DOHH2 (cell line): Measurements from ENCODE around the gene KCNMA1.

Source experiments
- H3F3A ChIP-seq: fragments of 200-600 bp; sonication (generic), shearing (Covaris generic); 2 replicates; pipeline ENCODE4 v1.6.0; 2016; ENCODE audit warnings: antibody characterized with exemption, mild to moderate bottlenecking; ENCODE audit not compliant: control insufficient read depth, insufficient read depth
- H3K27ac ChIP-seq: fragments of 200-600 bp; sonication (generic); 2 replicates; pipeline ENCODE4 v1.5.1; 2014; ENCODE audit warnings: low read depth, mild to moderate bottlenecking, low read length, moderate library complexity
- H3K27me3 ChIP-seq: fragments of 200-600 bp; sonication (generic); 2 replicates; pipeline ENCODE4 v1.6.1; 2014; ENCODE audit warnings: mild to moderate bottlenecking, low read length, mixed read lengths; ENCODE audit not compliant: control insufficient read depth
- H3K36me3 ChIP-seq: fragments of 200-600 bp; sonication (generic); 2 replicates; pipeline ENCODE4 v1.6.1; 2014; ENCODE audit warnings: mild to moderate bottlenecking, low read length, moderate library complexity, mixed read lengths; ENCODE audit not compliant: control insufficient read depth
- H3K4me1 ChIP-seq: fragments of 200-600 bp; sonication (generic); 2 replicates; pipeline ENCODE4 v1.6.1; 2014; ENCODE audit warnings: mild to moderate bottlenecking, low read length, mixed read lengths; ENCODE audit not compliant: control insufficient read depth
- H3K4me2 ChIP-seq: fragments of 200-600 bp; sonication (generic); 2 replicates; pipeline ENCODE4 v1.6.0; 2014; ENCODE audit warnings: mild to moderate bottlenecking, low read length, moderate library complexity
- H3K4me3 ChIP-seq: fragments of 200-600 bp; sonication (generic); 2 replicates; pipeline ENCODE4 v1.5.1; 2014; ENCODE audit warnings: mild to moderate bottlenecking, low read length, mixed read lengths
- H3K79me2 ChIP-seq: fragments of 200-600 bp; sonication (generic); 2 replicates; pipeline ENCODE4 v1.6.1; 2014; ENCODE audit warnings: mild to moderate bottlenecking, low read length, mixed read lengths; ENCODE audit not compliant: control insufficient read depth
- H3K9me2 ChIP-seq: fragments of 200-600 bp; sonication (generic); replicated peaks from 2 replicates; pipeline ENCODE4 v1.6.1; 2014; ENCODE audit warnings: mild to moderate bottlenecking, low read length, mixed read lengths; ENCODE audit not compliant: control insufficient read depth
- H3K9me3 ChIP-seq: fragments of 200-600 bp; sonication (generic); 2 replicates; pipeline ENCODE4 v1.6.1; 2014; ENCODE audit warnings: antibody characterized with exemption, low read length, mixed read lengths; ENCODE audit not compliant: control insufficient read depth, insufficient read depth
- H4K20me1 ChIP-seq: fragments of 200-600 bp; sonication (generic); 2 replicates; pipeline ENCODE4 v1.6.0; 2014; ENCODE audit warnings: low read depth, mild to moderate bottlenecking, antibody characterized with exemption, low read length, moderate library complexity; ENCODE audit not compliant: control insufficient read depth, insufficient read depth
- EZH2phosphoT487 ChIP-seq: fragments of 200-600 bp; sonication (generic); IDR thresholded peaks from 2 replicates; pipeline ENCODE4 v1.6.1; 2017; ENCODE audit warnings: borderline replicate concordance, mild to moderate bottlenecking, antibody characterized with exemption, low read length, moderate library complexity, mixed read lengths
- TF ChIP-seq, protein P1 (sequence below): fragments of 200-600 bp; sonication (generic); IDR thresholded peaks from one replicate; pipeline ENCODE4 v1.5.1; 2014; ENCODE audit warnings: antibody characterized with exemption, mild to moderate bottlenecking, low read depth, low read length; ENCODE audit not compliant: poor library complexity, severe bottlenecking

The KCNMA1 gene

GRCh38 chr10:76993213-76993612 lies 644.4 kb downstream of the KCNMA1 start:
- Histone ChIP-seq H3F3A (no peaks in the 10 kb centered on the region), H4K20me1 (no peaks in the 10 kb centered on the region)
- TF ChIP-seq, protein P1, sequence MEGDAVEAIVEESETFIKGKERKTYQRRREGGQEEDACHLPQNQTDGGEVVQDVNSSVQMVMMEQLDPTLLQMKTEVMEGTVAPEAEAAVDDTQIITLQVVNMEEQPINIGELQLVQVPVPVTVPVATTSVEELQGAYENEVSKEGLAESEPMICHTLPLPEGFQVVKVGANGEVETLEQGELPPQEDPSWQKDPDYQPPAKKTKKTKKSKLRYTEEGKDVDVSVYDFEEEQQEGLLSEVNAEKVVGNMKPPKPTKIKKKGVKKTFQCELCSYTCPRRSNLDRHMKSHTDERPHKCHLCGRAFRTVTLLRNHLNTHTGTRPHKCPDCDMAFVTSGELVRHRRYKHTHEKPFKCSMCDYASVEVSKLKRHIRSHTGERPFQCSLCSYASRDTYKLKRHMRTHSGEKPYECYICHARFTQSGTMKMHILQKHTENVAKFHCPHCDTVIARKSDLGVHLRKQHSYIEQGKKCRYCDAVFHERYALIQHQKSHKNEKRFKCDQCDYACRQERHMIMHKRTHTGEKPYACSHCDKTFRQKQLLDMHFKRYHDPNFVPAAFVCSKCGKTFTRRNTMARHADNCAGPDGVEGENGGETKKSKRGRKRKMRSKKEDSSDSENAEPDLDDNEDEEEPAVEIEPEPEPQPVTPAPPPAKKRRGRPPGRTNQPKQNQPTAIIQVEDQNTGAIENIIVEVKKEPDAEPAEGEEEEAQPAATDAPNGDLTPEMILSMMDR = no peak
- TF ChIP-seq EZH2phosphoT487 = no peak

GRCh38 chr10:76992467-76992866 lies 645.1 kb downstream of the KCNMA1 start:
- TF ChIP-seq, protein P1 = no peak
- TF ChIP-seq EZH2phosphoT487 = no peak
- no peak overlapping the region for H3K4me3 ChIP-seq
- H3K9me2 ChIP-seq = no peaks in the 10 kb centered on the region
- no peaks in the 10 kb centered on the region for H3K79me2 ChIP-seq
- H3K27ac ChIP-seq = no peak overlapping the region
- H3K27me3 ChIP-seq = no peaks in the 10 kb centered on the region
- no peaks in the 10 kb centered on the region for H3F3A ChIP-seq
- no peaks in the 10 kb centered on the region for H3K9me3 ChIP-seq
- H3K36me3 ChIP-seq = no peaks in the 10 kb centered on the region
- H3K4me2 ChIP-seq = no peak overlapping the region
- no peaks in the 10 kb centered on the region for H3K4me1 ChIP-seq
- H4K20me1 ChIP-seq = no peaks in the 10 kb centered on the region

More at GRCh38 chr10:76993213-76993612, 644.4 kb downstream of the KCNMA1 start:
- Histone ChIP-seq H3K4me2 (no peak overlapping the region), H3K9me3 (no peaks in the 10 kb centered on the region), H3K79me2 (no peaks in the 10 kb centered on the region), H3K27me3 (no peaks in the 10 kb centered on the region), H3K9me2 (no peaks in the 10 kb centered on the region), H3K27ac (no peak overlapping the region), H3K4me3 (no peak overlapping the region), H3K4me1 (no peaks in the 10 kb centered on the region), H3K36me3 (no peaks in the 10 kb centered on the region)

DNA sequence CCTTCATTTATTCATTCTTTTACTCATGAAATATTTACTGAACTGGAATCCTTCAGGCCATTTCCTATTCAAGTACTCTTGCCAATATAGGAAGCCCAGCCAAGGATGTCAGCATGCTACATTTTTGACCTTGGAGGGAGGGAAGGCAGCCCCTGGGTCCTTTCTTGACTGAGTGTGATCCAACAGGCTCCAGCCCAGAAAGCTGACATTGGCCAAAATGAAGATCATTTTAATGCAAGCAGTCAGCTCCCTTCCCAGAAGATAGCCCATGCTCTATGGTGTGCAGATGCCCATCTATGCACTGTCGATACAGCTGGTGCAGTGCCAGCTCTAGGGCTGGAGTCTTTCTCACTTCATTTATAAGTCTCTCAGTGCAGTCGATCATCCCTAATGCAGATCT lies 646.0 kb downstream of the KCNMA1 start:
- Histone ChIP-seq H3K27ac (no peak overlapping the region), H3K79me2 (no peaks in the 10 kb centered on the region), H4K20me1 (no peaks in the 10 kb centered on the region), H3K4me2 (no peak overlapping the region), H3K9me2 (no peaks in the 10 kb centered on the region), H3F3A (no peaks in the 10 kb centered on the region), H3K9me3 (no peaks in the 10 kb centered on the region), H3K4me1 (no peaks in the 10 kb centered on the region), H3K36me3 (no peaks in the 10 kb centered on the region), H3K27me3 (no peaks in the 10 kb centered on the region), H3K4me3 (no peak overlapping the region)
- TF ChIP-seq EZH2phosphoT487 = no peak
- TF ChIP-seq, protein P1 = no peak

DNA sequence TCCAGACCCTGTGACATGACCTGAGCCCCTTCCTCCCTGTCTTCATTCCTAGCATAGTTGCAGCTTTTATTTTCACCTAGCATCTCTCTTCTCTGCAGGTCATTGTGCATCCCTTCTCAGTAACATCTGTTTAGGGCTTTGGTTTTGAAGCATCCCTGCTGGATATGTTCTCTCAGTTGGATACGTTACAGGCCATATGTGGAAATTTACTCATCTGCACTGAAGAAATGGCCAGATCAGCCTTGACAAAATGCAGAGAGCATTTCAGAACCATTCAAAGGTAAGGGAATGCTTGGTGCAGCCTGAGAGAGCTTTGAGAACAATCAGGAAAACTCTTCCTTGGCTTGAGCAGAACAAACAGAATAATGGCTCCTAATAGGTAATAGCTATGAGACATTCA lies 647.0 kb downstream of the KCNMA1 start:
- TF ChIP-seq EZH2phosphoT487 = no peak
- TF ChIP-seq, protein P1 = no peak
- Histone ChIP-seq H4K20me1 (no peaks in the 10 kb centered on the region), H3K27ac (no peak overlapping the region), H3K4me3 (no peak overlapping the region), H3K4me1 (no peaks in the 10 kb centered on the region), H3K9me3 (no peaks in the 10 kb centered on the region), H3K79me2 (no peaks in the 10 kb centered on the region), H3K27me3 (no peaks in the 10 kb centered on the region), H3K9me2 (no peaks in the 10 kb centered on the region), H3F3A (no peaks in the 10 kb centered on the region), H3K4me2 (no peak overlapping the region), H3K36me3 (no peaks in the 10 kb centered on the region)
